HCT116 (cell line): ENCODE measurements around the gene DCUN1D5. TPM values are rescaled to one million over a fixed set of nuclear protein-coding genes. Genes with fewer than 3 reads are reported as not detected.

Experiments used
- ATAC-seq: fragments of 200-7000 bp; cut with Tn5 transposase; 2 replicates; pipeline ENCODE4 v1.9.1; 2020; ENCODE audit warnings: mild to moderate bottlenecking, moderate library complexity
- BruUV-seq: library from RNA; stranded (reverse); fragments of 400-500 nt; replicated peaks from 2 replicates; lab custom pipeline; 2021; lab: Mats Ljungman, UMichigan
- CTCF ChIA-PET: fragments of 300-600 bp; sonication (Branson Sonifier 250); formaldehyde crosslinking; loops from one replicate; lab custom pipeline; 2021; ENCODE audit warnings: antibody characterized with exemption; lab: Charles Lee
- POLR2A ChIA-PET: fragments of 300-600, 350-600 bp; sonication (Branson Sonifier 250); formaldehyde crosslinking; loops from one replicate; lab custom pipeline; 2021; ENCODE audit warnings: antibody characterized with exemption; lab: Charles Lee
- RAD21 ChIA-PET, 2 experiments: fragments of 300-600 bp; sonication (Branson Sonifier 250); formaldehyde crosslinking; loops; one replicate each; lab custom pipeline; 2023; ENCODE audit warnings: low total read pairs in 2 of 2; ENCODE audit not compliant: uncharacterized antibody in 2 of 2, unreplicated experiment in 2 of 2, low non-redundant PET in 1 of 2; lab: Charles Lee
- DNase-seq: peaks from one replicate; pipeline ENCODE4 v3.0.0-alpha.2; 2010; ENCODE audit warnings: low read depth, low spot score
- H2AFZ ChIP-seq: fragments of 200-600 bp; shearing (Covaris generic), sonication (generic); 2 replicates; pipeline ENCODE4 v1.6.1; 2017; ENCODE audit warnings: low read depth, mixed run types, mixed read lengths, antibody characterized with exemption, low read length; ENCODE audit not compliant: poor library complexity, severe bottlenecking
- H3K27ac ChIP-seq: 2 replicates; pipeline ENCODE4 v1.5.1; 2012; ENCODE audit warnings: low read depth, low read length
- H3K27me3 ChIP-seq: fragments of 200-600 bp; sonication (generic); 2 replicates; pipeline ENCODE4 v1.6.1; 2016; ENCODE audit warnings: mixed run types, low read length, mixed read lengths; ENCODE audit not compliant: insufficient read depth
- H3K36me3 ChIP-seq, 2 experiments: fragments of 200-500 bp in 1 of 2; fragments of 200-600 bp in 1 of 2; sonication (Bioruptor generic) in 1 of 2; sonication (generic) in 1 of 2; 2 replicates each; pipeline versions ENCODE4 v1.5.1 to v1.6.1; 2014 to 2016; ENCODE audit warnings: low read length in 2 of 2, inconsistent platforms in 1 of 2, mixed read lengths in 1 of 2, mixed run types in 1 of 2; ENCODE audit not compliant: insufficient read depth in 2 of 2, control insufficient read depth in 1 of 2
- H3K4me1 ChIP-seq, 2 experiments: fragments of 200-600 bp in 1 of 2; sonication (generic) in 1 of 2; 2 replicates each; pipeline versions ENCODE4 v1.5.1 to v1.6.1; 2012 to 2017; ENCODE audit warnings: low read length in 2 of 2, inconsistent platforms in 1 of 2, mild to moderate bottlenecking in 1 of 2, mixed read lengths in 1 of 2, mixed run types in 1 of 2, moderate library complexity in 1 of 2; ENCODE audit not compliant: insufficient read depth in 2 of 2, control insufficient read depth in 1 of 2
- H3K4me2 ChIP-seq: fragments of 200-600 bp; sonication (generic); 2 replicates; pipeline ENCODE4 v1.6.1; 2017; ENCODE audit warnings: mixed run types, low read length, mixed read lengths
- H3K4me3 ChIP-seq, 2 experiments: fragments of 200-600 bp in 1 of 2; sonication (generic) in 1 of 2; replicated peaks in 1 of 2; 2 replicates each; pipeline ENCODE4 v1.5.1; 2011 to 2016; ENCODE audit warnings: low read length in 2 of 2, control low read depth in 1 of 2, low read depth in 1 of 2, mild to moderate bottlenecking in 1 of 2, mixed read lengths in 1 of 2, mixed run types in 1 of 2
- H3K79me2 ChIP-seq: fragments of 200-600 bp; sonication (generic); 2 replicates; pipeline ENCODE4 v1.6.1; 2017; ENCODE audit warnings: mild to moderate bottlenecking, mixed run types, low read length, moderate library complexity, mixed read lengths; ENCODE audit not compliant: insufficient read depth
- H3K9ac ChIP-seq: fragments of 200-600 bp; sonication (generic); 2 replicates; pipeline ENCODE4 v1.6.1; 2016; ENCODE audit warnings: low read length, mixed read lengths
- H3K9me2 ChIP-seq: fragments of 200-600 bp; sonication (generic), shearing (Covaris generic); 2 replicates; pipeline ENCODE4 v1.6.1; 2017; ENCODE audit warnings: mixed run types, mild to moderate bottlenecking, moderate library complexity; ENCODE audit not compliant: insufficient read depth
- H3K9me3 ChIP-seq, 2 experiments: fragments of 200-500 bp in 1 of 2; fragments of 200-600 bp in 1 of 2; sonication (Bioruptor generic) in 1 of 2; sonication (generic) in 1 of 2; 2 replicates each; pipeline ENCODE4 v1.6.1; 2014 to 2017; ENCODE audit warnings: low read length in 2 of 2, mixed read lengths in 2 of 2, inconsistent platforms in 1 of 2, low read depth in 1 of 2, mild to moderate bottlenecking in 1 of 2, mixed run types in 1 of 2, moderate library complexity in 1 of 2; ENCODE audit not compliant: control insufficient read depth in 1 of 2, insufficient read depth in 1 of 2
- H4K20me1 ChIP-seq: fragments of 200-600 bp; sonication (generic), shearing (Covaris generic); 2 replicates; pipeline ENCODE4 v1.6.1; 2017; ENCODE audit warnings: mixed run types, mild to moderate bottlenecking, moderate library complexity; ENCODE audit not compliant: insufficient read depth
- CEBPB ChIP-seq: IDR thresholded peaks from 2 replicates; pipeline ENCODE4 v1.6.1; 2012; ENCODE audit warnings: low read depth
- EGR1 ChIP-seq: IDR thresholded peaks from 2 replicates; pipeline ENCODE4 v1.6.1; 2012; ENCODE audit warnings: low read depth
- ELF1 ChIP-seq: IDR thresholded peaks from 2 replicates; pipeline ENCODE4 v1.6.1; 2012; ENCODE audit warnings: low read depth, borderline replicate concordance
- EZH2 ChIP-seq: fragments of 200-600 bp; sonication (generic); IDR thresholded peaks from 2 replicates; pipeline ENCODE4 v1.6.1; 2017; ENCODE audit warnings: antibody characterized with exemption, mixed run types
- EZH2phosphoT487 ChIP-seq: fragments of 200-600 bp; IDR thresholded peaks from 2 replicates; pipeline ENCODE4 v1.6.1; 2018; ENCODE audit warnings: antibody characterized with exemption, borderline replicate concordance
- JUND ChIP-seq: IDR thresholded peaks from 2 replicates; pipeline ENCODE4 v1.6.1; 2012
- POLR2A ChIP-seq: IDR thresholded peaks from 2 replicates; pipeline ENCODE4 v1.7.0; 2011; ENCODE audit warnings: borderline replicate concordance; ENCODE audit not compliant: insufficient read depth, insufficient read length; ENCODE audit errors: extremely low read depth
- RAD21 ChIP-seq: IDR thresholded peaks from 2 replicates; pipeline ENCODE4 v1.6.1; 2012; ENCODE audit warnings: low read depth, mild to moderate bottlenecking
- REST ChIP-seq: IDR thresholded peaks from 2 replicates; pipeline ENCODE4 v1.6.1; 2012; ENCODE audit warnings: low read depth
- SIN3A ChIP-seq: IDR thresholded peaks from 2 replicates; pipeline ENCODE4 v1.6.1; 2012; ENCODE audit warnings: low read depth
- SP1 ChIP-seq: IDR thresholded peaks from 2 replicates; pipeline ENCODE4 v1.6.1; 2012; ENCODE audit warnings: low read depth
- SRF ChIP-seq: IDR thresholded peaks from 2 replicates; pipeline ENCODE4 v1.6.1; 2012; ENCODE audit warnings: low read depth
- YY1 ChIP-seq: IDR thresholded peaks from 2 replicates; pipeline ENCODE4 v1.6.1; 2011; ENCODE audit warnings: low read length, low read depth, moderate library complexity, mild to moderate bottlenecking; ENCODE audit not compliant: insufficient replicate concordance; ENCODE audit errors: extremely low read depth
- ZNF274 ChIP-seq: fragments of 200-500 bp; sonication (Bioruptor generic); IDR thresholded peaks from 2 replicates; pipeline ENCODE4 v1.6.1; 2014; ENCODE audit warnings: mild to moderate bottlenecking, low read depth, low read length, inconsistent platforms
- intact Hi-C: fragments of 100-400 bp; cut with micrococcal nuclease; formaldehyde crosslinking; loops from 2 replicates; pipeline ENCODE4 v1.10.0; 2022
- total RNA-seq: library from RNA; stranded (reverse); gene quantifications from one replicate; pipeline ENCODE4 v1.2.1, GENCODE V29; 2021; ENCODE audit not compliant: unreplicated experiment

The DCUN1D5 gene
- total RNA-seq, 1 experiment from 2014 or later, result 60.1 TPM

- Histone ChIP-seq H3K27ac (peak overlapping the region; percentile 81), H3K79me2 (peaks cover 58% of the 10 kb centered on the region), H3K27me3 (no peaks in the 10 kb centered on the region), H3K4me3 (peak overlapping the region; percentile 82 to 92), H3K4me1 (peaks cover 0 to 14% of the 10 kb centered on the region in 2 experiments; a peak in 2 of 4 replicates), H3K4me2 (peak overlapping the region; percentile 91), H3K9me2 (no peaks in the 10 kb centered on the region), H4K20me1 (no peaks in the 10 kb centered on the region), H3K36me3 (peaks cover 3 to 16% of the 10 kb centered on the region in 2 experiments; a peak in 2 of 4 replicates), H3K9ac (peak overlapping the region; percentile 98), H3K9me3 (no peaks in the 10 kb centered on the region), H2AFZ (no peak overlapping the region)
- TF ChIP-seq EZH2phosphoT487 (no peak), EGR1 (no peak), CEBPB (no peak), SIN3A (0 out of 2 replicates have a peak, but pooled peaks have one; percentile 17), ELF1 (0 out of 2 replicates have a peak, but pooled peaks have one; percentile 12)
- CTCF ChIA-PET, result interaction anchor here (1.4 kb wide), 1 partner anchor 14 kb away, joined by 4 read pairs; no protein-coding TSS in a partner anchor
- POLR2A ChIA-PET, result interaction anchor here (0.6 to 1.6 kb wide), 6 partner anchors 8 to 1058 kb away, joined by 3 to 11 read pairs (median 4); partner anchors contain the start of gene DYNC2H1
- intact Hi-C loops, result no loop called here
- DNase-seq (no peak), ATAC-seq (peak; percentile 67)
- no TSS peak for BruUV-seq
- RAD21 ChIA-PET, result no interaction called here
These were observed 728 bp downstream of the DCUN1D5 start for GRCh38 chr11:103091064-103091800.

GRCh38 chr11:103086461-103086860 lies 5.5 kb downstream of the DCUN1D5 start:
- ATAC-seq (no peak), DNase-seq (no peak)
- intact Hi-C loops, result no loop called here
- no peaks in the 10 kb centered on the region for H3K9me3 ChIP-seq
- H3K4me3 ChIP-seq, result no peak overlapping the region
- H3K27me3 ChIP-seq, result no peaks in the 10 kb centered on the region
- peaks cover 12% of the 10 kb centered on the region; the same call in 1 of the 2 replicates for H4K20me1 ChIP-seq
- H3K4me1 ChIP-seq, result peaks cover 0 to 8% of the 10 kb centered on the region in 2 experiments; a peak in 2 of 4 replicates
- no peak overlapping the region for H3K27ac ChIP-seq
- no TSS peak for BruUV-seq
- no peak overlapping the region for H3K9ac ChIP-seq
- RAD21 ChIA-PET, result no interaction called here
- H2AFZ ChIP-seq, result no peak overlapping the region
- POLR2A ChIA-PET, result no interaction called here
- H3K9me2 ChIP-seq, result no peaks in the 10 kb centered on the region
- H3K36me3 ChIP-seq, result peaks cover 17 to 35% of the 10 kb centered on the region in 2 experiments
- peaks cover 100% of the 10 kb centered on the region for H3K79me2 ChIP-seq
- H3K4me2 ChIP-seq, result no peak overlapping the region
- CTCF ChIA-PET, result no interaction called here
- TF ChIP-seq POLR2A (no peak), YY1 (no peak), SRF (no peak), SIN3A (no peak), ZNF274 (no peak), REST (no peak), JUND (no peak), EZH2 (no peak), SP1 (no peak), ELF1 (no peak), RAD21 (no peak)
